Smooth muscle cell (in vitro differentiated cells): Measurements from ENCODE around the gene GSG1L. TPM values are rescaled to one million over a fixed set of nuclear protein-coding genes. Genes with fewer than 3 reads are reported as not detected.

Source experiments
- DNase-seq: peaks from one replicate; lab custom pipeline; 2025; ENCODE audit not compliant: unreplicated experiment; lab: John Stamatoyannopoulos, UW
- H2AFZ ChIP-seq: fragments of 200-600 bp; sonication (generic); 2 replicates; pipeline ENCODE4 v1.6.0; 2016; ENCODE audit warnings: antibody characterized with exemption, low read depth, mild to moderate bottlenecking
- H3F3A ChIP-seq: fragments of 200-600 bp; sonication (generic); 2 replicates; pipeline ENCODE4 v1.6.0; 2017; ENCODE audit warnings: antibody characterized with exemption, low read depth
- H3K27ac ChIP-seq: fragments of 200-600 bp; sonication (generic); 2 replicates; pipeline ENCODE4 v1.5.1; 2016; ENCODE audit warnings: low read depth, mild to moderate bottlenecking
- H3K27me3 ChIP-seq: fragments of 200-600 bp; sonication (generic); 2 replicates; pipeline ENCODE4 v1.6.1; 2016; ENCODE audit warnings: low read depth, mild to moderate bottlenecking
- H3K36me3 ChIP-seq: fragments of 200-600 bp; sonication (generic); 2 replicates; pipeline ENCODE4 v1.5.1; 2016; ENCODE audit warnings: low read depth
- H3K4me1 ChIP-seq: fragments of 200-600 bp; sonication (generic); 2 replicates; pipeline ENCODE4 v1.5.1; 2016; ENCODE audit warnings: low read depth
- H3K4me2 ChIP-seq: fragments of 200-600 bp; sonication (generic); 2 replicates; pipeline ENCODE4 v1.6.0; 2016; ENCODE audit warnings: mild to moderate bottlenecking
- H3K4me3 ChIP-seq: fragments of 200-600 bp; sonication (generic); 2 replicates; pipeline ENCODE4 v1.5.1; 2016; ENCODE audit warnings: mild to moderate bottlenecking
- H3K79me2 ChIP-seq: fragments of 200-600 bp; sonication (generic); 2 replicates; pipeline ENCODE4 v1.6.0; 2016; ENCODE audit warnings: low read depth, mild to moderate bottlenecking
- H3K9ac ChIP-seq: fragments of 200-600 bp; sonication (generic); 2 replicates; pipeline ENCODE4 v1.6.0; 2016; ENCODE audit warnings: low read depth
- H3K9me3 ChIP-seq: fragments of 200-600 bp; sonication (generic); replicated peaks from 2 replicates; pipeline ENCODE4 v1.5.1; 2016; ENCODE audit warnings: low read depth
- H4K20me1 ChIP-seq: fragments of 200-600 bp; sonication (generic); 2 replicates; pipeline ENCODE4 v1.6.0; 2016; ENCODE audit warnings: low read depth
- WGBS: methylation state at CpG from one replicate; pipeline ENCODE4 v1.1.7; 2016; ENCODE audit warnings: low lambda C conversion rate; 5-methylcytosine and 5-hydroxymethylcytosine counted together
- polyA plus RNA-seq: library from polyadenylated mRNA; unstranded; fragments of >200 nt; fragmentation: Nextera tagmentation; extraction: Ambion mirVana; gene quantifications from 2 replicates; pipeline ENCODE4 v1.2.1, GENCODE V29; 2016
- total RNA-seq: library from RNA; depleted of rRNA; stranded (reverse); fragments of >200 nt; gene quantifications from 2 replicates; pipeline ENCODE4 v1.2.3, GENCODE V29; 2014
- TF ChIP-seq, protein P1 (sequence below): fragments of 200-600 bp; sonication (generic); IDR thresholded peaks from 2 replicates; pipeline ENCODE4 v1.5.1; 2017; ENCODE audit warnings: borderline replicate concordance, mild to moderate bottlenecking, antibody characterized with exemption; ENCODE audit not compliant: insufficient read depth, poor library complexity, severe bottlenecking

GSG1L gene
- total and polyA plus RNA-seq, 2 experiments from 2014 or later = 0.31 TPM; not detected in 1

DNA sequence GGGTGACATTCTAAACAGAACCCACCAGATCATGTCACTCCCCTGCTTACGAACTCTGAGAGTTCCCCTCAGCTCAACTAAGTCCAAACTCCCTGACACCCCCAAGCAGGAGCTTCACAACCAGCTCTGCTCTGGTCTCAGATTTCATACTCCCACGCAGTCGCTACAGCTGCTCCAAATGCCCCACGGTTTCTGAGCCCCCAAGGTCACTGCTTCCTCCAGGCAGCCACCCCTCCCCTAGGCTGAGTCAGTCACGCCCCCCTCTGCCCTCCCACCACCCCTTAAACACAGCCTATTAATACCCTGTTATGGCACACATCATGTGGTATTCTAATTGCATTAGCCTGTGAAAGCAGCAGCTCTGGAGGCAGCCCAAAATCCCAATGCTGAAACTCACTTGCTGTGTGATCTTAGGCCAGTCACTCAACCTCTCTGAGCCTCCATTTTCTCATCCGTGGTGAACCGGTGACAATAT is 51.5 kb downstream of the GSG1L start:
- Histone ChIP-seq H3K36me3 (no peaks in the 10 kb centered on the region), H3K4me2 (no peak overlapping the region), H4K20me1 (no peaks in the 10 kb centered on the region), H3K4me1 (no peaks in the 10 kb centered on the region), H3K27ac (no peak overlapping the region), H3K4me3 (no peak overlapping the region), H3K27me3 (no peaks in the 10 kb centered on the region), H3F3A (no peaks in the 10 kb centered on the region), H2AFZ (no peak overlapping the region), H3K9me3 (no peaks in the 10 kb centered on the region), H3K9ac (no peak overlapping the region), H3K79me2 (no peaks in the 10 kb centered on the region)
- TF ChIP-seq, protein P1, sequence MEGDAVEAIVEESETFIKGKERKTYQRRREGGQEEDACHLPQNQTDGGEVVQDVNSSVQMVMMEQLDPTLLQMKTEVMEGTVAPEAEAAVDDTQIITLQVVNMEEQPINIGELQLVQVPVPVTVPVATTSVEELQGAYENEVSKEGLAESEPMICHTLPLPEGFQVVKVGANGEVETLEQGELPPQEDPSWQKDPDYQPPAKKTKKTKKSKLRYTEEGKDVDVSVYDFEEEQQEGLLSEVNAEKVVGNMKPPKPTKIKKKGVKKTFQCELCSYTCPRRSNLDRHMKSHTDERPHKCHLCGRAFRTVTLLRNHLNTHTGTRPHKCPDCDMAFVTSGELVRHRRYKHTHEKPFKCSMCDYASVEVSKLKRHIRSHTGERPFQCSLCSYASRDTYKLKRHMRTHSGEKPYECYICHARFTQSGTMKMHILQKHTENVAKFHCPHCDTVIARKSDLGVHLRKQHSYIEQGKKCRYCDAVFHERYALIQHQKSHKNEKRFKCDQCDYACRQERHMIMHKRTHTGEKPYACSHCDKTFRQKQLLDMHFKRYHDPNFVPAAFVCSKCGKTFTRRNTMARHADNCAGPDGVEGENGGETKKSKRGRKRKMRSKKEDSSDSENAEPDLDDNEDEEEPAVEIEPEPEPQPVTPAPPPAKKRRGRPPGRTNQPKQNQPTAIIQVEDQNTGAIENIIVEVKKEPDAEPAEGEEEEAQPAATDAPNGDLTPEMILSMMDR = no peak
- WGBS = 66% methylated on average over 7 of the region's 7 CpGs
- DNase-seq = no peak

DNA sequence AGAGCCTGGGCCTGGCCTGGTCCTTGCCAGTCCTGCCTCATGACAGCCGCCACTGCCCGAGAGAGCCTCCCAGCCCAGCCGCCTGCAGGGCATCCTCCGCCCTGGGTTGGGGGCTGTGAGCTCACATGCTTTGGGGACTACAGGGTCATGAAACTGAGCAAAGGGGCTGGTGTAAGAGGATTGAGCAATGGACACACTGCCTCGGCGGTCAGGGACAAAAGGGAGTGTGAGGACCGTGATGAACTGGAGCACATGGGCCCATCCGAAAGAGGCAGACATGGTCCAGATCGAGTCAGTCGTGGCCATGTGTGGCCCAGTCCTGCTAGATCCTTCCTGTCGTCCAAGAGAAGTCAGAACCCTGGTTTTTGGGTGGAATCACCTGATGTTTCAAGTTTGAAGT is 52.3 kb downstream of the GSG1L start:
- Histone ChIP-seq H3F3A (no peaks in the 10 kb centered on the region), H4K20me1 (no peaks in the 10 kb centered on the region), H3K79me2 (no peaks in the 10 kb centered on the region), H3K36me3 (no peaks in the 10 kb centered on the region), H3K4me1 (no peaks in the 10 kb centered on the region), H3K4me3 (no peak overlapping the region), H3K4me2 (no peak overlapping the region), H3K27ac (no peak overlapping the region), H3K9ac (no peak overlapping the region), H2AFZ (no peak overlapping the region), H3K27me3 (no peaks in the 10 kb centered on the region), H3K9me3 (no peaks in the 10 kb centered on the region)
- WGBS = 91% methylated on average over 11 of the region's 11 CpGs
- DNase-seq = no peak
- TF ChIP-seq, protein P1 = no peak

DNA sequence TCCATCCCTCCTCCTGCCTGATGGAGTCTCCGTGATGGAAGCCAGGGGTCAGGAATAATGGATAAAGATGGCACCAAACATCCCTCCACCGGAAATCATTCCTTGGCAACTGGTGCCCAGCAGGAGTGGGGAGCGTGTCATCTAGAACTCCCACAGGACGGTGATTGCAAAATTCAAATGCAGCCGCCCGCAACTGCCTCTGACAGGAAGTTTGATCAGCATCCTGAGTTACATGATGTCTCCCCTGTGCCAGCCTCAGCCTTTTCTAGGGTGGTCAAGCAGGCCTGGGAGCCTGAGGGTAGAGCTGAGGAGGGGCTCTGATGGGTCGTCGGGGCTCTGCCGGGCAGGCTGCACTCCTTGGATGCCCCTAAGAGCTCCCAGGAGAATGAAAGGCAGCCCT is 52.8 kb downstream of the GSG1L start:
- Histone ChIP-seq H3F3A (no peaks in the 10 kb centered on the region), H2AFZ (no peak overlapping the region), H3K79me2 (no peaks in the 10 kb centered on the region), H4K20me1 (no peaks in the 10 kb centered on the region), H3K4me3 (no peak overlapping the region), H3K9me3 (no peaks in the 10 kb centered on the region), H3K4me2 (no peak overlapping the region), H3K4me1 (no peaks in the 10 kb centered on the region), H3K27ac (no peak overlapping the region), H3K27me3 (no peaks in the 10 kb centered on the region), H3K36me3 (no peaks in the 10 kb centered on the region), H3K9ac (no peak overlapping the region)
- WGBS = 84% methylated on average over 9 of the region's 9 CpGs
- DNase-seq = no peak
- TF ChIP-seq, protein P1 = no peak

DNA sequence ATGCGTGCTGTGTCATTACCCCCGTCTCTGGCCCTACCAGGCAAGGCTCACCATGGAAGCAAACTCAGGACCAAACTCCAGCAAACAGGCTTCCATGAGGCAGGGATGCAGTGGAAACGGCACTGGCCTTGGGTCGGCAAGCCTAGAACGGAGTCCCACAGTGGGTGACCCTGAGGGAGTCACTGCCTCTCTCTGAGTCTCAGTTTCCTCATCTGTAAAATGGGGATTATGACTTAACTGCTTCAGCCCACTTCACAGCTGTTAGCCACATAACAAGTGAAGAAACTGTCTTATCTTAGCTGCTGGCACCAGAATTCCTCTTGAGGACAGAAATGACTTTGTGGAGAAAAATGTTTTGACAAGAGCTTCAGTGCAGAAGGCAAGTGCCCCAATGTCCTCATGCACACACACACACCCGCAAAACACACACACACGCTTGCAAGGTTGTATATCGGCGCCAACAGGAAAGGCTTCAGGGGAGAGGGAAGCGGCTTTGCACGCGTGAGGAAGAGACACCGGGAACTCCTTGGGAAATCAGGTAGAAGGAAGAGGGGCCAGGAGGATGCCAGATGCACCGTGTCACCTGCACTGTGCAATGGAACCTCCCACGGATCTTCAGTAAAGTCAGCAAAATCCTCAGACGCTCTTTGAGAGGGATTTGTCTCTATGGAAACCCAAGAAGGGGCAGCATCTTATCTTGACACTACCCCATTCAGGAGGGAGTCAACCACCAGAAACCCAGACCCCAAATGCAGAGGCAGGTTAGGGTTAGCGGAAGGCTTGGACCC is 53.7 kb downstream of the GSG1L start:
- H3K79me2 ChIP-seq = no peaks in the 10 kb centered on the region
- no peaks in the 10 kb centered on the region for H3K27me3 ChIP-seq
- H3K4me3 ChIP-seq = no peak overlapping the region
- H3K36me3 ChIP-seq = no peaks in the 10 kb centered on the region
- no peak overlapping the region for H3K27ac ChIP-seq
- H3K4me2 ChIP-seq = no peak overlapping the region
- TF ChIP-seq, protein P1 = no peak
- 87% methylated on average over 17 of the region's 17 CpGs for WGBS
- H2AFZ ChIP-seq = no peak overlapping the region
- no peaks in the 10 kb centered on the region for H3F3A ChIP-seq
- no peaks in the 10 kb centered on the region for H4K20me1 ChIP-seq
- H3K4me1 ChIP-seq = no peaks in the 10 kb centered on the region
- DNase-seq = no peak
- no peaks in the 10 kb centered on the region for H3K9me3 ChIP-seq
- no peak overlapping the region for H3K9ac ChIP-seq
